Measurements from ENCODE around the gene CRAMP1. TPM values are rescaled to one million over a fixed set of nuclear protein-coding genes. Genes with fewer than 3 reads are reported as not detected.

CRAMP1 gene
- total RNA-seq, 1 donor from 2014 or later, result 18.0 TPM

DNA sequence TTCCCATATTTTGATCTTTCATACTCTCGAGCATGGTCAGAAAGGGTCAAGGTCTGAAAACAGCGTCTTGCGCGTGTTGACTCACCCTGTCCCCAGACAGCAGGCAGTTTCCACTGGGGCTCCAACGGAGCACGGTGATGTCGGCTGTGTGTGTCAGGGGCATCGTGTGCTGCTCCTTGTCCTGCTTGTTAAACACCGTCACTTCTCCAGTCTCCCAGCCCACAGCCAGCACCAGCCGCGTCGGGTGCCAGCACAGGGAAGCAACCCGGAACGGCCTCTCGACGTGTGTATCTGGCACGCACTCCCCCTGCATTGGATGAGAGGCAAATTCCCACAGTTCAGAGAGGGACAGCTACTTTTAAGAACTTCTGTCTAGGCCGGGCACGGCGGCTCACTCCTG, 9.9 kb upstream of the CRAMP1 start:
- no peaks in the 10 kb centered on the region for H3K9me3 Mint-ChIP-seq (ENCODE audit: unreplicated experiment)
- Histone ChIP-seq H3K9ac (ENCODE audit: low read length) (no peak overlapping the region), H3K4me3 (ENCODE audit: insufficient read depth, low read depth, low read length) (no peak overlapping the region), H3K27me3 (ENCODE audit: insufficient read depth, low read length) (no peaks in the 10 kb centered on the region), H3K4me2 (ENCODE audit: low read length) (no peak overlapping the region), H4K20me1 (ENCODE audit: insufficient read depth, low read length) (no peaks in the 10 kb centered on the region), H3K9me3 (ENCODE audit: insufficient read depth, low read depth, low read length) (no peaks in the 10 kb centered on the region), H3K36me3 (ENCODE audit: insufficient read depth, low read length) (peaks cover 3% of the 10 kb centered on the region), H3K79me2 (ENCODE audit: insufficient read depth, low read length) (no peaks in the 10 kb centered on the region), H2AFZ (ENCODE audit: low read depth, low read length) (no peak overlapping the region), H3K4me1 (ENCODE audit: insufficient read depth, low read length) (no peaks in the 10 kb centered on the region), H3K27ac (ENCODE audit: low read depth, low read length) (no peak overlapping the region)
- H3K27ac Mint-ChIP-seq (ENCODE audit: unreplicated experiment), result no peak overlapping the region
- H3K27me3 Mint-ChIP-seq (ENCODE audit: low read depth, unreplicated experiment), result no peaks in the 10 kb centered on the region
- TF ChIP-seq, protein P1, sequence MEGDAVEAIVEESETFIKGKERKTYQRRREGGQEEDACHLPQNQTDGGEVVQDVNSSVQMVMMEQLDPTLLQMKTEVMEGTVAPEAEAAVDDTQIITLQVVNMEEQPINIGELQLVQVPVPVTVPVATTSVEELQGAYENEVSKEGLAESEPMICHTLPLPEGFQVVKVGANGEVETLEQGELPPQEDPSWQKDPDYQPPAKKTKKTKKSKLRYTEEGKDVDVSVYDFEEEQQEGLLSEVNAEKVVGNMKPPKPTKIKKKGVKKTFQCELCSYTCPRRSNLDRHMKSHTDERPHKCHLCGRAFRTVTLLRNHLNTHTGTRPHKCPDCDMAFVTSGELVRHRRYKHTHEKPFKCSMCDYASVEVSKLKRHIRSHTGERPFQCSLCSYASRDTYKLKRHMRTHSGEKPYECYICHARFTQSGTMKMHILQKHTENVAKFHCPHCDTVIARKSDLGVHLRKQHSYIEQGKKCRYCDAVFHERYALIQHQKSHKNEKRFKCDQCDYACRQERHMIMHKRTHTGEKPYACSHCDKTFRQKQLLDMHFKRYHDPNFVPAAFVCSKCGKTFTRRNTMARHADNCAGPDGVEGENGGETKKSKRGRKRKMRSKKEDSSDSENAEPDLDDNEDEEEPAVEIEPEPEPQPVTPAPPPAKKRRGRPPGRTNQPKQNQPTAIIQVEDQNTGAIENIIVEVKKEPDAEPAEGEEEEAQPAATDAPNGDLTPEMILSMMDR (IDR thresholded peaks at IDR 0.05; ENCODE audit: insufficient read depth, low read depth, low read length), result no peak
- no peak for TF ChIP-seq EZH2 (IDR thresholded peaks at IDR 0.05; ENCODE audit: insufficient read depth, low read length)
- H3K4me3 Mint-ChIP-seq (ENCODE audit: unreplicated experiment), result no peak overlapping the region
- peaks cover 32% of the 10 kb centered on the region for H3K36me3 Mint-ChIP-seq (ENCODE audit: low read depth, unreplicated experiment)
- no peaks in the 10 kb centered on the region for H3K4me1 Mint-ChIP-seq (ENCODE audit: low read depth, unreplicated experiment)
- DNase-seq (ENCODE audit: low read depth) (no peak), FAIRE-seq (no peak)

DNA sequence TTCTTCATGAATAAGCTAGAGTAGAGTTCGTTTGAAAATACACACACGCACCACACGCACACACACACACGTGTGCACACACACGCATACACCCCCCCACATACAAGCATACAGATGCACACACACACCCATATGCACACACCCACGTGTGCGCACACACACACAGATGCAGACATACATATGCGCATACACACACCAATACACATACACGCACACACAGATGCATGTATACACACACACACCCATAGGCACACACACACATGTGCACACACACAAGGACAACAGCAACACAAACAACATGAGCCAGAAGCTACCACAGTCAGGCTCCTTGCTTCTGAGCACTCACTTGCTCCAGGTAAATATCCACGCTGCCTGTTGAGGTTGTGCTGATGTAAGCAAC, 5.4 kb upstream of the CRAMP1 start:
- Mint-ChIP-seq H3K4me1 (ENCODE audit: low read depth, unreplicated experiment) (peaks cover 3% of the 10 kb centered on the region), H3K36me3 (ENCODE audit: low read depth, unreplicated experiment) (peaks cover 23% of the 10 kb centered on the region)
- H2AFZ ChIP-seq (ENCODE audit: low read depth, low read length), result no peak overlapping the region

DNA sequence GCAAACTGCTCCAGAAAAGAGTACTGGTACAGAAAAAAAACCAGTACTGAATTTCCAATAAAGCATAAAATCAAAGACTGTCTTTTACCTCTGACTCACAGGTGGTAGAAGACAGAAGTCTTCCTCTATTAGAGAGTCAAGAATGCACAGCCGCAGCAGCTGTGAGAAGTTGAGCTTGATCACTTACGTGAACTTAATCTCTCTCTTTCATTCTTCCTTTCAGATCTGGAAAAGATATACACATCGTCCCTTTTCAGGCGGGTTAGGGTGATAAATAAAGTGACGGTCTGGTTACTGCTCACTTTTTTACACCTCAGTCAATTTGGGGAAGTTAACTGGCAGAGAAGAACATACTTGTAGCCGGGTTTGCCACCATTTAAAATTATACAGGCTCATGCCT, 4.2 kb upstream of the CRAMP1 start:
- no peak overlapping the region for H3K27ac Mint-ChIP-seq (ENCODE audit: unreplicated experiment)
- no peaks in the 10 kb centered on the region for H3K9me3 ChIP-seq (ENCODE audit: insufficient read depth, low read depth, low read length)
- TF ChIP-seq, protein P1 (IDR thresholded peaks at IDR 0.05; ENCODE audit: insufficient read depth, low read depth, low read length), result no peak
- TF ChIP-seq EZH2 (IDR thresholded peaks at IDR 0.05; ENCODE audit: insufficient read depth, low read length), result no peak
- H3K36me3 ChIP-seq (ENCODE audit: insufficient read depth, low read length), result peaks cover 3% of the 10 kb centered on the region
- no peaks in the 10 kb centered on the region for H3K27me3 ChIP-seq (ENCODE audit: insufficient read depth, low read length)
- peak overlapping the region; percentile 20 for H3K4me3 Mint-ChIP-seq (ENCODE audit: unreplicated experiment)
- H3K4me3 ChIP-seq (ENCODE audit: insufficient read depth, low read depth, low read length), result no peak overlapping the region
- DNase-seq (ENCODE audit: low read depth) (no peak), FAIRE-seq (no peak)
- no peaks in the 10 kb centered on the region for H3K9me3 Mint-ChIP-seq (ENCODE audit: unreplicated experiment)
- peaks cover 3% of the 10 kb centered on the region for H3K4me1 Mint-ChIP-seq (ENCODE audit: low read depth, unreplicated experiment)
- H3K4me1 ChIP-seq (ENCODE audit: insufficient read depth, low read length), result peaks cover 12% of the 10 kb centered on the region
- peaks cover 16% of the 10 kb centered on the region for H3K36me3 Mint-ChIP-seq (ENCODE audit: low read depth, unreplicated experiment)
- H3K9ac ChIP-seq (ENCODE audit: low read length), result no peak overlapping the region
- H4K20me1 ChIP-seq (ENCODE audit: insufficient read depth, low read length), result peaks cover 3% of the 10 kb centered on the region
- no peak overlapping the region for H2AFZ ChIP-seq (ENCODE audit: low read depth, low read length)
- H3K27me3 Mint-ChIP-seq (ENCODE audit: low read depth, unreplicated experiment), result no peaks in the 10 kb centered on the region
- H3K79me2 ChIP-seq (ENCODE audit: insufficient read depth, low read length), result peaks cover 9% of the 10 kb centered on the region
- no peak overlapping the region for H3K4me2 ChIP-seq (ENCODE audit: low read length)
- no peak overlapping the region for H3K27ac ChIP-seq (ENCODE audit: low read depth, low read length)

More for the DNA sequence above, 5.4 kb upstream of the CRAMP1 start:
- Histone ChIP-seq H3K27ac (ENCODE audit: low read depth, low read length) (no peak overlapping the region), H3K79me2 (ENCODE audit: insufficient read depth, low read length) (peaks cover 4% of the 10 kb centered on the region), H3K9ac (ENCODE audit: low read length) (no peak overlapping the region), H3K4me3 (ENCODE audit: insufficient read depth, low read depth, low read length) (no peak overlapping the region), H3K4me1 (ENCODE audit: insufficient read depth, low read length) (peaks cover 10% of the 10 kb centered on the region), H4K20me1 (ENCODE audit: insufficient read depth, low read length) (no peaks in the 10 kb centered on the region), H3K9me3 (ENCODE audit: insufficient read depth, low read depth, low read length) (no peaks in the 10 kb centered on the region), H3K27me3 (ENCODE audit: insufficient read depth, low read length) (no peaks in the 10 kb centered on the region), H3K36me3 (ENCODE audit: insufficient read depth, low read length) (peaks cover 3% of the 10 kb centered on the region), H3K4me2 (ENCODE audit: low read length) (no peak overlapping the region)
- FAIRE-seq (no peak), DNase-seq (ENCODE audit: low read depth) (no peak)
- Mint-ChIP-seq H3K27me3 (ENCODE audit: low read depth, unreplicated experiment) (no peaks in the 10 kb centered on the region), H3K27ac (ENCODE audit: unreplicated experiment) (no peak overlapping the region), H3K4me3 (ENCODE audit: unreplicated experiment) (no peak overlapping the region), H3K9me3 (ENCODE audit: unreplicated experiment) (no peaks in the 10 kb centered on the region)
- TF ChIP-seq, protein P1 (IDR thresholded peaks at IDR 0.05; ENCODE audit: insufficient read depth, low read depth, low read length), result no peak
